GM19240 (cell line): ENCODE data around the gene XPO4.

Experiments
- DNase-seq: peaks from one replicate; pipeline ENCODE4 v3.0.0; 2011; ENCODE audit warnings: low spot score; ENCODE audit not compliant: insufficient read length

The XPO4 gene

GRCh38 chr13:20729633-20730585 is 172.6 kb downstream of the XPO4 start:
- DNase-seq: no peak

- no peak for DNase-seq
These were observed 173.8 kb downstream of the XPO4 start for GRCh38 chr13:20728579-20729311.

GRCh38 chr13:20727856-20728255 is 174.7 kb downstream of the XPO4 start:
- DNase-seq: no peak
